Stimulated activated CD8-positive, alpha-beta memory T cell treated with anti-CD3 and anti-CD28 coated beads, Interleukin-2, amount 100 ng/mL, for 1 hour (primary cell): ENCODE measurements around the gene RHOT1.

Experiments used
- DNase-seq, 2 donors: peaks; one replicate each; pipeline ENCODE4 v3.0.0-alpha.2; 2020; ENCODE audit warnings: low read depth in 2 of 2

The RHOT1 gene

DNA sequence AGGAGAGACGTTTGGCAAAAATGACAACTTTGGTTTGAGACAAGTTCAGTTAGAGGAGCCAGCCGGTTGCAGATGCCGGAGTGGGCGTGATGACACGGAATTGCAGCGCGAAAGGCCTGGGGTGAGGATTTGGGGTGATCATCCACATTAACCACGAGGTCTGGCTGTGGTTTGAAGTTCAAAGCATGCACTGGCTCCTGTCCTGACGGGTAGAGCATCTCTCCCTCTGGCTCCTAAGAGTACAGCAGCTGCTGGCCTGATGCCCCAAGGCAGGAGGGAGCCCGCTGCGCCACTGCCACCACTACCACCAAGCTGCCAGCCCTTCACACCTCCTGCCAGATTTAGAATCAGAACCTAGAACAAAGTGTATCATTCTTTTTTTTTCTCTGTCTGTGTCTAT lies 127.1 kb downstream of the RHOT1 start:
- no peak for DNase-seq

DNA sequence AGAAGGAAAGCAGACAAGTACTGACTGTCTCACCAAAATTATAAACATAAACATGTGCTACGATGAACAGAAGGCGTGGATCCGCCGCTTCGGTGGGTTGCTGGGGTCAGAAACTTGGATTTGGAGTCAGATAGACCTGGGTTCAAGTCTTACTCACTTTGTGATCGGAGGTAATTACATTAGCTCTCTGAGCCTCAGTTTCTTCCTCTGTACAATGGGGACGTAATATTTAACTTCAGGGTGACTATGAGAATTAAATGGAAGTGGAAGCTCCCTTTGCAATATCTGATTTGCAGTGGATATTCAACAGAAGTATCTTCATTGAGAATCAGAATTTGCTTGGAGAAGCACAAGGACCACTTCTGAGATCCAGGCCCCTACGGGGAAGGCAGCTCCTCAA lies 129.5 kb downstream of the RHOT1 start:
- DNase-seq: no peak

DNA sequence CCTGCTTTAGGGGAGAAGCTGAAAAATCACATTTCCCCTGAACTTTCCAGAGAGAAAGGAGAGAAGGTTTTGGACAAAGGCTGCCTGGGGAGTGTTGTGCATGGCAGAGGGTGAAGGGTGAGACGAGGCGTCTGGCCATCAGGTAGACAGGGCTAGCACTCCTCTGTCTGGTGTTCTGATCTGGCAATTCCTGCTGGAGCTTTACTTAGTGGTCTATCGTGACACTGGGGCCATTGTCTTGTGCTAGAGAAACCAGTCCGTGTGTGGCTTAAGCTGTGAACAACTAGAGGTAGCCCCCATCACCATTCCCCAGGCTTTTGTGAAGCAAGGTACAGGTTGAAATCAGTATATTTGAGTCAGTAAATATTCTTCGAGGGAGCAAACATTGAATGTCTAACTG lies 131.8 kb downstream of the RHOT1 start:
- DNase-seq: no peak

DNA sequence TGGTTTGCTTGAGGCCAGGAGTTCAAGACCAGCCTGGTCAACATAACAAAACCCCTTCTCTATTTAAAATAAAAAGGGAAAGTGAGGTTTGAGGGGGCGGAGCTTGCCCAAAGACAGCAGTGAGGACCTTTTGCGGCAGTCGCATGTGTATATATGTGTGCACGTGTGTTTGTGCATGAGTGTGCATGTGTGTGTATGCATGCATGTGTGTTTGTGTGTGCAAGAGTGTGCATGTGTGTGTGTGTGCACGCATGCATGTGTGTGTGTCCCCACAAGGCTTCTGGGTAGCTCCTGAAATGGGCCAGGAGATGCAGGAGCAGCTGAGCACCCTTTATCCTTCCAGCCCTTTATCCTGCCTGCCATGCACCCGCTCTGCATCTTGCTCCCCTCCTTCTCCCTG lies 132.3 kb downstream of the RHOT1 start:
- DNase-seq: no peak
